SK-N-MC (cell line): ENCODE measurements around the gene PSMD11.

Experiments used
- EZH2 ChIP-seq: fragments of 200-600 bp; sonication (generic); IDR thresholded peaks from one replicate; pipeline ENCODE4 v1.6.1; 2017; ENCODE audit warnings: antibody characterized with exemption
- FOXP2 ChIP-seq: optimal IDR thresholded peaks from 2 replicates; pipeline ENCODE3; 2011; ENCODE audit warnings: mild to moderate bottlenecking, moderate library complexity; ENCODE audit not compliant: insufficient read depth; ENCODE audit errors: extremely low read length, control extremely low read depth
- POLR2AphosphoS5 ChIP-seq: IDR thresholded peaks from 2 replicates; pipeline ENCODE4 v1.6.1; 2012; ENCODE audit warnings: mild to moderate bottlenecking, low read depth, low read length, borderline replicate concordance

DNA sequence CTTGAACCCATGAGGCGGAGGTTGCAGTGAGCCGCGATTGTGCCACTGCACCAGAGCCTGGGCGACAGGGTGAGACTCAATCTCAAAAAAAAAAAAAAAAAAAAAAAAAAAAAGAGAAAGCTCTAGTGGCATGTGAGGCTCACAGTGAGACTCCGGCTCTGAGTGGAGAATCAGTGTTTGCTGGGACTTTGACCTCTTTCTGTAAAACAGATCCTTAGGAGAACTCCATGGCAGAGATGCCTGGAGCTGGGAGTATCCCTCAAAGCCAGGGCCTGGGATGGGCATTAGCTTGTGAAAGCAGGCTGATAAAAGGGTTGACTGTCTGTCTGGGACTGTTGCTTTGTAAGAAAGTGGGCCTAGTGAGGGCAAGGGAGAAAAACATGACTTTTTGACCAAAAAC, 48.0 kb upstream of the PSMD11 start:
- TF ChIP-seq EZH2: no peak
- TF ChIP-seq POLR2AphosphoS5: no peak; the same call in 1 of the 2 replicates
- TF ChIP-seq FOXP2: no peak
